Activated CD4-positive, alpha-beta T cell treated with anti-CD3 and anti-CD28 coated beads for 1 hour (primary cell): ENCODE data around the gene APOBEC3A.

Experiments
- DNase-seq: peaks from one replicate; pipeline ENCODE4 v3.0.0-alpha.2; 2020

The APOBEC3A gene

DNA sequence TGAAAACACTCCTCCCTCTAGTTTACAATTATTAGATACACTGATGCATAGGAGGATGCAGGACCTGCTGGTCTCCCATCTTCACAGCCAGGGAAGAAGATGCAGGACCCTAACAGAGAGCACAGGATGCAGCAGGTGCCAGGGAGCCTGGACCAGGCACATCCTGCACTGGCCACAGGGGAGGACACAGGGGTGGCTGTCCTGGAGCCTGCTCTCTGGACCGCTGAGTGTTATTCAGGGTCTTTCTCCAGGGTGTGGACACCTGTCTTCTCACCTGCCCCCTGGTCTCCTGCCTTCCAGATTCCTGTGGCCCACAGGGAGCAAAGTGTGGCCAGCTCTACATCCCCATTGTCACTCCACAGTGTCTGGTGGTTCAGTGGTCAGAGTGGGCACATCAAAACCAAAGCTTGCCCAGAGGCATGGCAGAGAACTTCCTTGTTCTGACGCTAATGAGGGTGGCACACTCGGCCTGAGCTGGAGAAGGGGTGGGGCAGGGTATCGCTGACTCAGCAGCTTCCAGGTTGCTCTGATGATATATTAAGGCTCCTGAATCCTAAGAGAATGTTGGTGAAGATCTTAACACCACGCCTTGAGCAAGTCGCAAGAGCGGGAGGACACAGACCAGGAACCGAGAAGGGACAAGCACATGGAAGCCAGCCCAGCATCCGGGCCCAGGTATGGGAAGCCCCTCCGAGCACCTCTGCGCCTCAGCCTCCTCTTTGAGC lies at the start of gene APOBEC3A:
TSS of gene APOBEC3A (plus strand) at position 564 of the 725 bp plus-strand sequence. CDS start at position 647, 83 bp downstream.
- no peak for DNase-seq

DNA sequence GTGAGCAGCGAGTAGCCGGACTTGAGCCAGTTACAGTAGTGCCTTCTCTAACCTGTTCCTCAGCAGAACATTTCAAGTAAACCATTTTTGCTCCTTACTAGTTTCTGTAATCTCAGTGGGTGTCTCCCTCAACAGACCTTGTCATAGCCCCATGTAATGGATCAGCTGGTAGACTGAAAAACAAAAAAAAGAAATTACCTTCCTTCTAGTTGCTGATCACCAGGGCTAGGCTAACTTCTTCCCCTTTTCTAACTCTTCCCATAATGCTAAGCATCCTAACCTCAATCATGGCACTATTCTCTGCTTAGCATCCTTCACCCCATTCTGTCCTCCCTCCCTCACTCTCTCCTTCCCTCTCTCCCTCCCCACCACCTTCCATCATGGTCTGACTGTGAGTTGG lies 49.6 kb upstream of the APOBEC3A start:
- no peak for DNase-seq

GRCh38 chr22:38911434-38911833 lies 46.0 kb upstream of the APOBEC3A start:
- no peak for DNase-seq

DNA sequence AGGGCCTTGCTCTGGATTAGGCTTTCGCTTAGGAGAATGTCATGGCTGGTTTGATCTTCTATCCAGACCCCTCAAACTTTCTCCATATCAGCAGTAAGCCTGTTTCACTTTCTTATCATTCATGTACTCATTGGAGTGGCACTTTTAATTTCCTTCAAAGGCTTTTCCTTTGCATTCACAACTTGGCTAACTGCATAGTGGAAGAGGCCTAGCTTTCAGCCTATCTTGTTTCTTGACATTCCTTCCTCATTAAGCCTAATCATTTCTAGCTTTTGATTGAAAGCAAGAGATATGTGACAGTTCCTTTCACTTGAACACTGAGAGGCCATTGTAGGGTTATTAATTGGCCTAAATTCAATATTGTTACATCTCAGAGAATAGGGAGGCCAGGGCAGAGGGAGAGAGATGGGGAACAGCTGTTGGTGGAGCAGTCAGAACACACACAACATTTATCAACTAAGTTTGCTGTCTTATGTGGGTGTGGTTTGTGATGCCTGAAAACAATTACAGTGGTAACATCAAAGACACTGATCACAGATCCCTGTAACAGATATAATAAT lies 37.7 kb upstream of the APOBEC3A start:
- no peak for DNase-seq

DNA sequence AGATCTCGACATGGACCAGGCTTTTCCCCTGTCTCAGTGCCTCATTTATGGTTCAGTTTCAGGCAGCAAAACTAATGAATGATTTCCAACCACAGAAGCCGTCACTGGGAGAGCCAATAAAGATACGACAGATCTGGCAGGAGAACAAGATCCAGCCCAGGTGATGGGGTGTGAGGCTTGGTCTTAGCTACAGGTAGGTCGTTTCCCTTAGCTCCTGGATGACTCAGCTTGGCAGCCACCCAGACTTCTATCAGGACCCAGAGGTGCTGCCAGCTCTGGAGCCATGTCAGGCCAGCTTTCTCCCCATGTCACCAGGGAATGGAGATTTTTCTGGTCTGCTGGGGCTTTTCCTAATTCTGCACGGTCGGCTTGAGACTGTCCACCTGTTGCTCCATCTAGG lies 36.3 kb upstream of the APOBEC3A start:
- DNase-seq: no peak

DNA sequence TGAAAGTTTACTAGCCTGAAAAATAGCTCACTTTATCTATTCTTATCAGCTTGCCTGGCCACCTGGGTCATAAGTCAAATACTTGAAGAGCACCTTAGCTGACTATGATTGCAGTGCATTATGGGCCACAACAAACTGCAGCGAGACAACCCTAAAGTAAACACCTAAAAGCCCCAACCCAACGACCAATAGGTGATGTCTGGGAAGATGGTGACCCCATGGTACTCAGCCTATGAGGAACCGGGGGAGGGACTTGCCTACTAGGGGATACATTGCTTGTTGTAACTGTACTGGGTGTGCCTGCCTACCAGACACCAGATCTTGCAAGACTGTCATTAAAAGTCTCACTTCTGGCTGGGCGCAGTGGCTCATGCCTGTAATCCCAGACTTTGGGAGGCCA lies 35.6 kb upstream of the APOBEC3A start:
- DNase-seq: no peak

- no peak for DNase-seq
Observed at GRCh38 chr22:38923463-38924346, 33.7 kb upstream of the APOBEC3A start.

DNA sequence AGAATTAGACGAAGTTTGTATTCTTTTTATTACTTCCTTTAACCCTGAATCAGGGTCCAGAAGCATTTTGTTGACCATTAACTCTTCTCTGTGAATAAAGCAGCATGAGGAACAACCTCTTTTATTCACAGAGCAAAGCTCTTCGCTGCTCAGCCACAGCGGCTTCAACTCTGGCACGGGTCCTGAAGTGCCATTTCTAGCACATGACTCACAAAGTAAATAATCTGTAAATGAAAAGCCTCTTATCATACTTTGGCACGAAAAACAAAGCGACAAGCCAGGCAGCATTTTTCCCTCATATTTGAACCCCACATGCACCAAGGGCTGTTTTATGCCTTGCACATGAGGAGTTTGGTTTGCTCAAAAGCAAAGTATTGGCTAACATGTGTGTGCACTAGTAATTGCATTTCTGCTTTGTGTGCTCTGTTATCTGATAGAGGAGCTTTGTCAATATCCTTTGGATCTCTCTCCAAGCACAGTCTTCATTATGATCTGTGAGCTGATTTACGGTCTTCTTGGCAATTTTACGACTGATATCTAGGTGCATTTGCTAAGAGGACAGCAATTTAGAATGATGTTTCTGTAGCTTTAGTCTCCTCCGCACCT lies 33.0 kb upstream of the APOBEC3A start:
- no peak for DNase-seq

DNA sequence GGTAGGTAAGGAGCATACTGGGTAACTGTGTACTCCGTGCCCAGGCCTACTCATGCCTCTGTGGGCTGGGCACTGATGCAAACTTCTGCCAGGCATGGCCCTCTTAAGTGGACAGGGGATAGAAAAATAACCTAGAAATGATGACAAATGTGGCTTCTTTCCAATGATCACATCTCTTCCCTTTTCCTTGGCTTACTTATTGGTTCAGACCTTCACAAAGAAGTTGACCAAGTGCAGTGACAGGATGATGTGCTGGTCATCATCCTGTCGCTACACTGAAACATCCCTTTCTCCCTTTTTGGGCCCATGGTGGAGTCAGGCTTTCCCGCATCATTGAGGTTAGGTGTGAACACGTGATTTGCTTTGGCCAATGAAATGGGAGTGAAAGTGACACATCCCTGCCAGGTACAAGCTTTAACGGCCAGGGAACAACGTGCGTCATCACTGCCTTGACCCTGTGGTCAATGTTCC lies 31.8 kb upstream of the APOBEC3A start:
- no peak for DNase-seq

DNA sequence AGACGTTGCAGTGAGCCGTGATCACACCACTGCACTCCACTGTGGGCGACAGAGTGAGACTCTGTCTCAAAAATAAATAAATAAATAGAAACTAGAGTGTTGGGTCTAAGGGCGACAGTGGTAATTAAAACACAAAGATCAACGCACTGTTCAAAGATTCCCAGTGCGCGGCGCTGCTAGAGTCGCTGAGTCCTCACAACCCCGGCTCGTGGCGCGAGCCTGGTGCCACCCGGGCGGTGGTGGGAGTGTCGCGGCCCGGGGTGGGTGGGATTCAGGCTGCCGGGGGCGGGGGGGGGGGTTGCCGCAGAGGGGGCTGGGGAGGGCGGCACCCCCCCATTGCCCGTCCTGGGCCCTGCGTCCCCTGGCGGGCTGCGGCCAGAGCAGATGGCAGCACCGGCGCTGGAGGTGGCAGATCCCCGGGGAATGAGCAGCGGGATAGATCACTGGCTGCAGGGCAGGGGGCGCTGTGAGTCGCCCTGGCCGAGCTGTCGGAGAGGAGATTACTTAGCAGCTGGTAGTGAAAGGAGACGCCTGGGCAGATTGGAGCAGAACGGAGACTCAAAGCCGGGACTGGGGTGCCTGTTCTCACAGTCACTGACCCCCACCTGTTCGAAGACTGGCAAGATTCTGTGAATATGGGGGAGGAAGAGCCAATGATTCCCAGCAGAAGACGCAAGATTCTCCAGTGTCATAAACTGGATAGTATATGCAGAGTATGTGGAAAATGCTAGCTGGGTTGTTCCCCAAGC lies 30.2 kb upstream of the APOBEC3A start:
- peak; percentile 21 for DNase-seq

DNA sequence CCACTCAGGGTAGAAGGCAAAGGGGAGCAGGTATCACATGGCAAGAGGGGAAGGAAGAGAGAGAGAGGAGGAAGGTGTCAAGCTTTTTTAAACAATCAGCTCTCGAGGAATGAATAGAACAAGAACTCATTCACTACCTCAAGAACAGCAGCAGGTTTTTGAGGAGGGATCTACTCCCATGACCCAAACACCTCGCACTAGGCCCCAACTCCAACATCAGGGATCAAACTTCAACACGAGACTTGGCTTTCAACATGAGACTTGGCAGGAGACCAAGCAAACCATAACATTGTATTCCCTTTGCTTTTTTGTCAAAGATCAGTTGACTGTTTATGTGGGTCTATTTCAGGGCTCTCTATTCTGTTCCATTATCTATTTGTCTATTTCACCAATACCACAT lies 26.9 kb upstream of the APOBEC3A start:
- DNase-seq: no peak

DNA sequence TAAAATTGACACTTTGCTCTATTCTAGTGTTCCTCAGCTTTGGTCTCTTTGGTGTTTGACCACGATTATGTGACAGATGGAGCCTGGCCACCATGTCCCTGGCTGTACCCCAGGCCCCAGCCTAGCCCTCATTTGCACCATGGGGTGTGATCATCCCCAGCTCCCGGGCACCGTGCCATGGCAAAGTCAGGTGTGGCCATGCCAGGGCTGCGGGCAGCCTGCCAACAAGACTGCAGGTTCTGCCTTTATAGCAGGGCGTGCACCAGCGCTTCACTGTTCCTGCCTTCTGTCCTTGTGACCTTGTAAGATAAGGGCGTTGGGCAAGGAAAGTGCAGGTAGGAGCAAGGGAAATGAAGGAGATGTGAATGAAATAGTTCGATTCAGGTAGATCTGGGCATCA lies 22.4 kb upstream of the APOBEC3A start:
- no peak for DNase-seq

GRCh38 chr22:38935616-38936015 lies 21.8 kb upstream of the APOBEC3A start:
- DNase-seq: no peak

- DNase-seq: no peak
Observed at GRCh38 chr22:38936562-38936961, 20.8 kb upstream of the APOBEC3A start.

DNA sequence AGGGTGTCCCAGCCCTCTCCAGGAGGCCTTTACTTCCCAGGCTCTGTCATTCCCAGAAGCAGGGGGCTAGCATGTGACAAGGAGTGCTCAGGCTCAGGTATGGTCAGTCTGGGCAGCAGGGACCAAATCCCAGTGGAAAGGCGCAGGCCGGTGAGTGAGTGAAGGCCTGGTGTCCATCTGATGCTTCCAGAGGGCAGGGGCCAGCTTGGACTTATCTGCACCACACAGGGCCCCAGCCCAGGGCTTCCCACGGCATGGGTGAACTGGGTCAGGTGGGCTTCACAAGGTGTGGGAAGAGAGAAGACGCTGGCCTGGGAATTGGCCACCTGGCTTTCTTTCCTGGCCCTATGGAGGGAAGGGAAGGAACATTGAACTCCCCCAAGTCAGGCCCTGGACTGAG lies 20.4 kb upstream of the APOBEC3A start:
- DNase-seq: no peak

DNA sequence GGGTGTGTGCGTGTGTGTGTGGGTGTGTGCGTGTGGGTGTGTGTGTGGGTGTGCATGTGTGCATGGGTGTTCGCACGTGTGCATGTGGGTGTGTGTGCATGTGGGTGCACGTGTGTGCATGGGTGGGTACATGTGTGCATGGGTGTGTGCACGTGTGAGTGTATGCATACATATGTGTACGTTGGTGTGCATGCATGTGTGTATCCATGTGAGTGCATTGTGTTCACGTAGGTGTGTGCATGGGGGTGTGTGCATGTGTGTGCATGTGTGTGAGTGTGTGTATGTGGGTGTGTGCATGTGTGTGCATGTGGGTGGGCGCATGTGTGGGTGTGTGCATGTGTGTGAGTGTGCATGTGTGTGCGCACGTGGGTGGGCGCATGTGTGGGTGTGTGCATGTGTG lies 19.9 kb upstream of the APOBEC3A start:
- DNase-seq: no peak

- DNase-seq: no peak
Observed at GRCh38 chr22:38938221-38938620, 19.2 kb upstream of the APOBEC3A start.

- DNase-seq: no peak
Observed at GRCh38 chr22:38938925-38939324, 18.5 kb upstream of the APOBEC3A start.

DNA sequence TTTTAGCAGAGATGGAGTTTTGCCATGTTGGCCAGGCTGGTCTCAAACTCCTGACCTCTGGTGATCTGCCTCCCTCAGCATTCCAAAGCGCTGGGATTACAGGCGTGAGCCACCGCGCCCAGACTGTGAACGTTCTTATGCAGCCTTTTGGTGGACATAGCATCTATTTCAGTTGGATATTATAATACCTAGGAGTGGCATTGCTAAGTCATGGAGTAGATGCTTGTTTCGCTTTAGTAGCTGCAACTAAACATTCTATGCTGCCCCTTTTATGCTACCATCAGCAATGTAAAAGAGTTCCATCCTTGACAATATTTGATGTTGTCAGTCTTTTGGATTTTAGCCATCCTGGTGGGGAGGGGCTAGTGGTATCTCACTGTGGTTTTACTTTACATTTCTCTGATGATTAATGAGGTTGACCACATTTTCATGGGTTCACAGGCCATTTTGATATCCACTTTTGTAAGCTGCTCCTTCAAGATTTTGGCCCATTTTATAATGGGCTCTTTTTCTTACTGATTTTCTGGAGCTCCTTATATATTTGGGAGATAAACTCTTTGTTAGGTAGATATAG lies 16.5 kb upstream of the APOBEC3A start:
- no peak for DNase-seq

- DNase-seq: no peak
Observed at GRCh38 chr22:38941488-38941987, 15.9 kb upstream of the APOBEC3A start.

DNA sequence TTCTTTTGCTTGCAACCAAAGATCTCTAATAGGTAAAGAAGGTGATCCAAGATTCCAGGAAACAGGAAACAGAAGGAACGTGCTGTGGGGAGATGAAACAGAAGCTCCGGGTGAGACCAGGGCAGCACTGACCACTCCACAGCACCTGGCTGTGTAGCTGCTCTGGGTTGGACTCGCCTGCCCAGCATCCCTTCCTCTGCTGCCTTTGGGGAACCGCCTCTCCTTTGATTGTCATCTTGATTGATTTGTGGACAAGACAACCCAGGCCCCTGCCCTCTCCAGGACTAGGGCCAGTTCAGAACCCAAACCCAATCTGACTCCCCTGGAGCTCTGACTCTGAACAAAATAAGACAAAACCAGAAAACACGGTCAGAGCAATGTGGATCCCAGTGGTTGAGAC lies 14.7 kb upstream of the APOBEC3A start:
- DNase-seq: no peak

DNA sequence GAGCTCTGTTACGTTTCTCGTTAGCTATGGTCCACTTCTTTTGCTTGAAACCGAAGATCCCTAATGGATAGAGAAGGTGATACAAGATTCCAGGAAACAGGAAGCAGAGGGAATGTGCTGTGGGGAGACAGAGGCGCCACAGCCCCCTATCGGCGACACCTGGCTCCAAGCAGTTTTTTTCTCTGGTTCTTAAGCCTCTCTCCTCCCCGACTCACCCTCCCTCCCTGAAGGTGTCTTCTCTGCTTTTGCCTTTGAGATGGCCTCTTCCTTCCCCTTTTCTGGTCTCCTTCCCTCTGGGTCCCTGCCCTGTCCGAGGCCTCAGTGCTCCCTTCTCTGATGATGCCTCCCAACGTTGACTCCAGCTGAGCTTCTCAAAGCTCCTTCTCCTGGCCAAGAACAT lies 14.2 kb upstream of the APOBEC3A start:
- no peak for DNase-seq
